Measurements from ENCODE around the gene MVB12B.

Gene MVB12B

DNA sequence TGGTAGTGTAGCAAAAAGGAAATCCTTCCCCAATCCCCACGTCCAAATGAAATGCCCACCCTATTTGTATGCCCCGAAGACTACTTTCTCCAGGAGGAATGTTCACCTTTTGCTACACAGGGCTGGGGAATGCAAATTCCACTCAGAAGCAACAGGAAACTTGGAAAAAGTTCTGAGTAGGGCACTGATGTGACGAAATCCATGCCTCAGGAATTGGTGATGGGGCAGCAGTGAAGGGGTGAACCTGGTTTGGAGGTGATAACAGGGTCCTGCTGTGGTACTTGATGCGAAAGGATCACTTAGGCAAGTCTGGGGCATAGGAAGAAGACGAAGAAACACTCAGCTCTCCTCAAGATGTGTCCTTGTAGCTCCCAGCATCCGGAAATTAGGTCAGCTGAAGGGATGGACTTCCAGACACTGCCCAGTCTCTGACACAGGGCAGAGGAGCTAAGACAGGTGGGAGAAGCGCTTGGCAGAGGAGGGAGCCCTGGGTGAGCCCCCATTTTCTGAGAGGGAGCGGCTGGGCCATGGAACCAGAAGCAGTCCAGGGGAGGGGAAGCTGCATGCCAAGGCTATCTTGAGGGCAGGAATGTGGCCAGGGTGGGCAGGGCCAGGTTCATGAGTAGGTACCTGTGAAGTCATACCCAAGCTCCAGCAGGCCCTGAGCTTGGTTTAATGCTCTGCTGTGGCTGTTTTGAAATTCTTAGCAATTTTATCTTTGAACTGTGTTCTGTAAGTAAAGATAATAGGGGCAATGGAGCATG is 22.2 kb upstream of the MVB12B start:
- FAIRE-seq = no peak

GRCh38 chr9:126304971-126305320 is 21.7 kb upstream of the MVB12B start:
- FAIRE-seq = no peak

GRCh38 chr9:126306071-126306647 is 20.5 kb upstream of the MVB12B start:
- FAIRE-seq = no peak

DNA sequence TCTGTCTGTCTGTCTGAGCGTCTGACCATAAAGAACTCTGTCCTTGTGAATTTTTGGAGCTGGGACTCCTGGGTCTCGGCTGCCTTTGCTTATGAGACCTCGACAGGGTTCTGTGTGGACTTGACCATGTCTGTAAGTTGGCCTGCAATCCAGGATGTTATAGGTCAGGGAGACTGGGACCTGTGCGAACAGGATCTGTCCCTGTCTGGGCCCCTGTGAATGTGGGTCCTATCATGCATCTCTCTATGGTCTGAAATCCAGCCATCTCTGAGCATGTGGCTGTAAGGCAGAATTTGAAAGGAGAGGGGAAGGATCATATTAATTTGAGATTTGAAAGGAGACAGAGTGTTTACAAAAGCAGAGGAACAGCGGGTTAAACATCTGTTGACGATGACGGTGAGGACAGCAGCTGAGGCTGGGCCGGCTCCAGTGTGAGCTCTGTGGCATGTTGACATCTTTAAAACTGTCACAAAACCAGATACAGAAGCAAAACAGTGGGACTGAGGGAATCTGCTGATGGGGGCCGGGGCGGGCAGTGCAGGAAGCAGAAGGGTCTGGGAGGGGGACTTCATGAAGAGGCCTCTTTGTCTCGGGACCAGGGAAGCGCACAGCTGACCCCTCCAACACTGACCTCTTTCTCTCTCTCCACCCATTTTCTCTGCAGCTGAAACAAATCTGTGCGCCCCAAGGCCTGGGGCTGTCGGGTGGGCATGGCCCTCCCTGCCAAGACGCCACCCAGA is 19.1 kb upstream of the MVB12B start:
- no peak for FAIRE-seq

DNA sequence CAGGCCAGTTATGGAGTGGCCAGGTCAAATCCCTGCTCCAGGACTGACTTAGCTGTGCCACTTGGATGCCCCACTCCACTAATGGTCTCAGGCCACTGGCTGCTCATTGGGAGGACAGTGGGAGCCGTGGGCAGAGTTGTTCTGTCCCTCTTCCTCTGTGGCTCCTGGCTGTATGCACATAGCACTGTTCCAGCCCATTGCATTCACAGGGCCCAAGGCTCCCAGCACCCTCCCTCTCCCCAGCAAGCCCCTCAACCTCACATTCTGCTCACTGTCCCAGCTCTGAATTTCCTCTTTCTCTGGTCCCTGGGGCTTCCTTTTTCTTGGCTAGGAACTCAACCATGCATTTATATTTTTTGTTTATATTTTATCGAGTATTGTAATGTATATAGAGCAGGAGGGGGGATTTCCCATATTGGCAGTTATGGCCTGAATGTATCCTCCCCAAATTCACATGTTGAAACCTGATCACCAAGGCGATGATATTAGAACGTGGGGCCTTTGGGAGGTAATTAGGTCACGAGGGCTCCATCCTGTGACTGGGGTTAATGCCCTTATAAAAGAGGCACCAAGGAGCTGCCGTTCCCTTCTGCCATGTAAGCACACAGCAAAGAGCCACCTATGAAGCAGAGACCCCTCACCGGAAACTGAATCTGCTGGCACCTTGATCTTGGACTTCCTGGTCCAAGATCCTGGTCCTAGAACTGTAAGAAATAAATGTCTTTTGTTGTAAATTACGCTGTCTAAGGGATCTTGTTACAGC is 17.0 kb upstream of the MVB12B start:
- FAIRE-seq = no peak

GRCh38 chr9:126312584-126313551 is 13.8 kb upstream of the MVB12B start:
- FAIRE-seq = no peak

DNA sequence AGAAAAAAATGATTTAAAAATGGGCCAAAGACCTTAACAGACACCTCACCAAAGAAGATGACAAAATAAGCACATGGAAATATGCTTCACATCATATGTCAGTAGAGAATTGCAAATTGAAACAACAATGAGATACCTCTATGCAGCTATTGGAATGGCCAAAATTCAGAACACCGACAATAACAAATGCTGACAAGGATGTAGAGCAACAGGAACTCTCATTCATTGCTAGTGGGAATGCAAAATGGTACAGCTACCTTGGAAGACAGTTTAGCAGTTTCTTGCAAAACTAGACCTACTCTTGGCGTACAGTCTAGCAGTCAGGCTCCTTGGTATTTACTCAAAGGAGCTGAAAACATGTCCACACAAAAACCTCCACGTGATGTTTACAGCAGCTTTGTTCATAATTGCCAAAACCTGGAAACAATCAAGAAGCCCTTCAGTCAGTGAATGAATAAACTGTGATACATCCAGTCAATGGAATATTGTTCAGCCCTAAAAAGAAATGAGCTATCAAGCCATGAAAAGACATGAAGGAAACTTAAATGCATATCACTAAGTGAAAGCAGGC is 10.5 kb upstream of the MVB12B start:
- FAIRE-seq = no peak

DNA sequence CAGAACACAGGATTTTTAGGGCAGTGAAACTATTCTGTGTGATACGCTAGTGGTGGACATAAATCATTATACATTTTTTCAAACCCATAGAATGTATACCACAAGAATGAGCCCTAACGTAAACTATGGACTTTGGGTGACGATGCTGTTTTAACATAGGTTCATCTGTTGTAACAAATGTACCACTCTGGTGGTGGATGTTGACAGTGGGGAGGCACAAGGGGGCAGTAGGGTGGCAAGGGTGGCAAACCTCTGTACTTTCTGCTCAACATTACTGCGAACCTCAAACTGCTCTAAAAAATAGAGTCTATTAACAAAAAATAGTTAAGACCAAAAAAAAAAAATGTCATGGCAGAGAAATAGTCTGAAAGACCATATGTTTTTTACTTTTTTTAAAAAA is 9.1 kb upstream of the MVB12B start:
- no peak for FAIRE-seq

- FAIRE-seq = no peak
These were observed 7.8 kb upstream of the MVB12B start for GRCh38 chr9:126318858-126319257.

- no peak for FAIRE-seq
These were observed 7.0 kb upstream of the MVB12B start for GRCh38 chr9:126319671-126320070.

- no peak for FAIRE-seq
These were observed 6.3 kb upstream of the MVB12B start for GRCh38 chr9:126320158-126320922.

GRCh38 chr9:126321742-126322141 is 4.9 kb upstream of the MVB12B start:
- no peak for FAIRE-seq

- no peak for FAIRE-seq
These were observed 808 bp upstream of the MVB12B start for GRCh38 chr9:126325821-126326220.

- no peak for FAIRE-seq
These were observed 531 bp downstream of the MVB12B start for GRCh38 chr9:126327006-126327713.

DNA sequence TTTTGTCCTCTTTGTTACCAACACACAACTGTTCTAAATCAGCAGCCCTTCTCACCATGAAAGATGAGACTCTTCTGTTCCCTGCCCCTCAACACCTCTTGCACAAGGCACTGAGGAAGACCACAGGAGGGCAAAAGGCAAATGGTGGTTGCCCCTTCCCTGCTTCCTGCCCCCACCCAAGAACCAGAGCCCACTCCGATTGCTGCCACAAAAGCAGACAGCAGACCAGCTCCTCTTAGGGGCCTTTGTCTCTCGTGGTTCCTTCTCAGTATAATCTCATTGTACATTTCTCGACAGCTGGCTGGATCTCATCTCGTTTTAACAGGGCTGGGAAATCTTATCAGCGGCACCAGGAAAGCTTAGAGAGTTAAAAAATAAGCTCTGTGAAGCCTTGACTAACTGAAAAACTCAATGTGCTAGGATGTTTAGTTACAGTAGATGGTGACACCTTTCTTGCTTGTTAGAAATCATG is 1.1 kb downstream of the MVB12B start:
- no peak for FAIRE-seq

DNA sequence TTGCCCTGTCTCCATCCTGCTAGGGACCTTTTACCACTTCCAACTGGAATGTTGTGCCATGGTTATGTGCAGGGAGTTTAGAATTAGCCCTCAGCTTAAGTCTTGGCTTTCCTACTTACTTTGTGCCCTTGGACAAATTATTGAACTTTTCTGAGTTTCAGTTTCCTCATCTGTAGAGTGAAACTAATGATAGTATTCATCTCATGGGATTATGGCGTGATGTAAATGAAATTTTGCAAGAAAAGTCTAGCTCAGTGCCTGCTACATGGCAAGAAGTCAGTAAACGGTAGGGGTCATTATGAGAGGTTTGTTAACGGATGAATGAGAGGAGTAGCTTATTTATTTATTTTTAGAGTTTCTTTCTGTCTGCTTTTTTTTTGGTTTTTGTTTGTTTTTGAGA is 1.8 kb downstream of the MVB12B start:
- FAIRE-seq = no peak

GRCh38 chr9:126329476-126330275 is 3.0 kb downstream of the MVB12B start:
- no peak for FAIRE-seq

DNA sequence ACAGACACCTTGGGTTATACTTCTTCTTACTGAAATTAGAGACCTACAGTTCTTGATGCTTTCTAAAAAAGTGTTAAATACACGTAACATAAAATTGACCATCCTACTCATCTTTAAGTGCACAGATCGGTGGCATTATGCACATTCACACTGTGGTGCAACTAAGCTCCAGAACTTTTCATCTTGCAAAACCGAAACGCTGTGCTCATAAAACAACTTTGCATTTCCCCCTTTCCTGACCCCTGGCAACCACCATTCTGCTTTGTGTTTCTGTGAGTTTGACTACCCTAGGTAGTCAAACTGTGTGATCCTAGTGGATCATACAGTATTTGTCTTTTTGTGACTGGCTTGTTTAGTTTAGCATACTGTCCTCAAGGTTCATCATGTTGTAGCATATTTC is 3.9 kb downstream of the MVB12B start:
- FAIRE-seq = no peak

Data from TTC549 (cell line).